GM21576 (cell line): Measurements from ENCODE around the gene PDGFA.

Experiments used
- ATAC-seq: cut with Tn5 transposase; IDR thresholded peaks from one replicate; pipeline ENCODE4 v1.9.1; 2021; ENCODE audit warnings: mild to moderate bottlenecking, moderate library complexity; ENCODE audit not compliant: unreplicated experiment

PDGFA gene

DNA sequence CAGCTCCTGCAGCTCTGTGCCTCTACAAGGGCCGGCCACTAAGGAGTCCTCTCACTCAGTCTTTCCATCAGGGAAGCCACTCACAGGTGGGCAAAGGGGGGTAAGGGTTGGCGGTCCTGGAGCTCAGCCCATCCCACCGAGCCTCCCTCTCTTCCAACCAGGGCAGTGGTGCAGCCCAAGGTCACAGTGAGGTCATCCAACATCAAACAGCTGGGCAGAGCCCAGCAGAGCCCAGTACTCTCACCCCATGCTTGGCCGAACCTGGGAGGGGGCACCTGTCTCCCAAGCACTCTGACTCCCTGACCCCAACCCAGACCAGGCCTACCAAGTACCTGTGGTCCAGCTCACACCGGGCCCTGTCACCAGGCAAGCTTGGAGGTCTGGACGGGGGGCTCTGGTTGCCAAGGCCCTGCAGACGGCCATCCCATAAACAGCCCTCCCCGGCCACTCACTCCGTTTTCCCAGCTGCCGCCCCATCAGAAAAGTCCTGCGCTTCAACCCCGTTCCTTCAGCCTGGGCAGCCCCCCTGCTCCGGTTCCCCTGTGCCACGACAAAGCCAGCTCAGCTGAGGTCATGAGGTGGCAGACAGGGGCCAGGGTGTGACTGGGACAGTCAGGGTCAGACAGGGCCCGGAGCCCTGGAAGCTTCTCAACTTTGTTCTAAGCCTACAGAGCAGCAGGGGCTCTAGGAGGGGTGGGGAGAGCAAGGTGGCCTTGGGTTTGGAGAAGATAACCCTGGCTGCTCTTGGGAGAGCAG, 27.5 kb downstream of the PDGFA start:
- ATAC-seq, result no peak

DNA sequence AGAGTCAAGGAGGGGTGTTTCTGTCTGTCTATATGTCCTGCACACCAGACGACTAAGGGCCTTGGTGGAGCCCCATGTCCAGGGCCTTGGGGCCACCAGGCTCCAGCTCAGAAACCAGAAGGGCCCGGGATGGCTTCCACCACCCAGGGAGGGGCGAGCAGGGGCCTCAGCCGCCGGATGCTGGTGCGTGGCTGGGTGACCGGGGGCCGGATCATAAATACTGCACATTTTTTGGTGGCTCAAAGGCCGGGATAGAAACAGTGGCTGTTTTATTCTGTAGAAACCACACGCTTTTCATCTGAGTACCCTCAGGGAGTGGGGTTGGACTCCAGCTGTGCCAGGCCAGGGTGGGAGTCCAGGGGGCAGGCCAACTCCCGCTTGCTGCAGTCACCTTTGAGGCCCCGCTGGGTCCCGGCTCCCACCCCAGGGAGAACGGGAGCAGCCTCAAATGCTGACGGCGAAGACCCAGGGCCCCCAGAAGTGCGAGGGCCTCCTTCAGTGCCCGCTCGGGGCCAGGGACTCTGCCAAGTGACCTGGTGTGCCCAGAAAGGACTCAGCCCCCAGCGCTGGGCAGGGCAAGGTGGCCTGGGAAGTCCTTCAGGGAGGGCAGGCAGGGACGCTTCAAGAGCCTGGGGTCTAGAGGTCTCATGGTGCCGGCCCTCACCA, 28.2 kb downstream of the PDGFA start:
- no peak for ATAC-seq

- ATAC-seq, result no peak
These were observed 29.0 kb downstream of the PDGFA start for GRCh38 chr7:490461-491291.

GRCh38 chr7:489876-490275, 29.8 kb downstream of the PDGFA start:
- no peak for ATAC-seq

GRCh38 chr7:486216-486743, 33.4 kb downstream of the PDGFA start:
- ATAC-seq, result no peak

DNA sequence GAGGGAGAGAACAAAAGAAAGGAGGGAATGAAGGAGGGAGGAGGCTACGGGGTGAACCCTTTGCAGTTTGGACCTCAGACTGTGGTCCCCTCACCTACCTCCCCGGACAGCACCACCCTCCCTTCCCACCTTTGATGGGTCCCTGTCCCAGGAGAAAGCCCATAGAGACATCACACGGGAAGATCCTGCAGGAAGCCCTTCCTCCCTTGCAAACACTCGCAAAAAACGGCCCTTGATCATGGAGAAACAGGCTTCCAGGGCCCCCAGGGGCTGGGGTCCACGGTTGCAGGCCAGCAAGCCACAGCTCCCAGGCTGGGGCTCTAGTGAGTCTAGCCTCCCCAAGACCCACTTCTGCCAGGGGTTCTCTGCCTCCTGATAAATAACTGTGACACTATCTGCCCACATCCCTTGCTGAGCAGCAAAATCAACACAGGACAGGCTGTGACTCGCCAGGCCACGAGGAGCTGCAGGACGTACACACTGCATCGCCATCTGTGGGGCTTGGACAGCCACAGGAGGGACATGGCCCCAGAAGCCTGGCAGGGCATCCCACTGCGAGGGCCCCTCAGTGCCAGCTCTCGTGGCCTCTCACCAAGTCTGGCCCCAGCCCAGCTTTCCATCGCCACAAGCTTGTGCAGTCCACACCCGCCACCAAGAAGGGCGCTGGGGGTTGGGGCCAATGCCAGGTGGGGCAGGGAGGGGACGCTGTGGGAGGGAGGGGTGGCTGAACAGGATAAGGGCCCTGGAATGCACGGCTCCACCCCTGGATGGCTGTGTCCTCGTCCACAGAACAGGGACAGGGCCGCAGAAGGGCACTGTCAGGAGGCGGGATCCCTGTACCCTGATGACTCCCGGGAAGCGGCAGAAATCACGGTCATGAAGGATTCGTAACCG, 34.2 kb downstream of the PDGFA start:
- no peak for ATAC-seq

DNA sequence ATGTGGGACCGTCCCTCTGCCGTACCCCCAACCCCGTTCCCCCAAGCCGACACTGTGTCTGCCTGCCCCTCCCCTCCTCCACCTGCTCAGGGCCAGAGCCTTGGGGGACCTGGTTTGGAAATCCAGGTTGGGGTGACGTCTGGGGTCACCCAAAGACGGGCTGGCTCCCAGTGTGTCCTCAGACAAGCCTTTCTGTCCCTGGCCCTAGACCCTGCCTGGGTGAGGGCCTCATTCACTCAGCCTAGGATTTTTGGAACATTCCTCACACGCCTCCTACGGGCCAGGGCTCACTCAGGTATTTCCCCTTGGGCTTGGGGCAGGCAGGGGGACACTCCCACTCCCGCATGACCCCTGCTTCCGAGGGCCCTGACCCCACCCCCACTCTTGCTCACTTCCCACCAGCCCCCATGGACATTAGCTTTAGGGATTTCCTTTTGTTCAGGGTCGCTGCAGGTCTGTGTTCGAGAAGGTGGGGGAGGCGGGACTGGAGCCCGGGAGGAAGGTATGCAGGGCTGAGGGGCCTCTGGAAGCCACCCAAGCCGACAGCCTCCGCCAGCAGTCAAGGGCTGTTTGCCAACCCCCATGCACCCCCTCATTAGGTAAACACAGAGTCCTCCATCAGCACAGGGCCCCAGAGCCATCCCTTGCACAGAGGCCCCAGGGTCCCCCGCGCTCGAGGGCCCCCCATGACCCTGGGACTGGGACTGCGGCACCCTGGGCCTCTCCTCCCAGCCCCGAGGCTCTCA, 35.1 kb downstream of the PDGFA start:
- ATAC-seq, result no peak

DNA sequence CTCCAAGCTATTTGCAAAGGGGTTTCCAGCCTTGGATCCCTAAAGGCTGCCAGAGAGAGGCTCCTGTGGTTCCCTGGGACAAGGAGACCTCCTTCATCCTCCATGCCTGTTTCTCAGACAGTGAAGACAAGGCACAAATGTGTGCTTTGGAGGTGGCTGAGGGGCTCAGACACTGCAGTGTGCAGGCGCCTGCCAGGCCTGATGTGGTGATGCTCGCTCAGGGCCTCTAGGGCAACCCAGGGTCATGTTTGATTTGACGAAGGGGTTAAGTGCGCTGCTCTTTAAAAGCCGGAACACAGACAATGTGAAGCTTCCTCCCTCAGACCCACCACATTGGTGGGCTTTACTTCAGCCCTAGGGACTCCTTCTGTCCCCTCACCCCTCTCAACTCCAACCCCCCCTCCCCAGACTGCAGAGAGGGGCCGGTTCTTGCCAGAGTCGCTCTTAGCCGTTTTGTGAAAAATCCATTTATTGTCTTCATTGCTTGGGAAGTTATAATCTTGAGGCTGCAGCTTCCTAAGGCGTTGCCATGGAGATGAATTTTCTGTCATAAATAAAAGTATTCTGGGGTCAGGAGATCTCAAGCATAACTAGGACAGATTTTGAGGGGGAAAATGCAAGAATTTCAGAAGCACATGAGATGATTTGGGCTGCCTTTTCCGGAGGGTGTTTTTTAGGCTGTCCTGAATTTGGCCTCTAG, 35.8 kb downstream of the PDGFA start:
- no peak for ATAC-seq

DNA sequence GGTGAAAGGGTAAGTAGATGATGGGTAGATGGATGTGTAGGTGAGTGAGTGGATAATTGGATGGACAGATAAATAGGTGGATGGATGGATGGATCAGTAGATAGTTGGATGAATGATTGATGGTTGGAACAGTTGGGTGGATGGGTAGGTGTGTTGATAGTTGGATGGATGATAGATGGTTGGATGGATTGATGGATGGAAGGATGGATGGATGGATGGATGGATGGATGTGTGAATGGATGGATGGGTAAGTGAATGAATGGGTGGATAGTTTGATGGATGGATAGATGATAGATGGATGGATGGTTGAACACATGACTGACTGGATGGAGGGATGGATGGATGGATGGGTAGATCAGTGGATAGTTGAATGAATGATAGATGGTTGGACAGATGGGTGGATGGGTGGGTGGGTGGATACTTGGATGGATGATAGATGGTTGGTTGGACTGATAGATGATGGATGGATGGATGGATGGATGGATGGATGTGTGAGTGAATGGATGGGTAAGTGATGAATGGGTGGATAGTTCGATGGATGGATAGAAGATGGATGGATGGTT, 37.0 kb downstream of the PDGFA start:
- ATAC-seq, result no peak

GRCh38 chr7:481219-481930, 38.3 kb downstream of the PDGFA start:
- ATAC-seq, result no peak

DNA sequence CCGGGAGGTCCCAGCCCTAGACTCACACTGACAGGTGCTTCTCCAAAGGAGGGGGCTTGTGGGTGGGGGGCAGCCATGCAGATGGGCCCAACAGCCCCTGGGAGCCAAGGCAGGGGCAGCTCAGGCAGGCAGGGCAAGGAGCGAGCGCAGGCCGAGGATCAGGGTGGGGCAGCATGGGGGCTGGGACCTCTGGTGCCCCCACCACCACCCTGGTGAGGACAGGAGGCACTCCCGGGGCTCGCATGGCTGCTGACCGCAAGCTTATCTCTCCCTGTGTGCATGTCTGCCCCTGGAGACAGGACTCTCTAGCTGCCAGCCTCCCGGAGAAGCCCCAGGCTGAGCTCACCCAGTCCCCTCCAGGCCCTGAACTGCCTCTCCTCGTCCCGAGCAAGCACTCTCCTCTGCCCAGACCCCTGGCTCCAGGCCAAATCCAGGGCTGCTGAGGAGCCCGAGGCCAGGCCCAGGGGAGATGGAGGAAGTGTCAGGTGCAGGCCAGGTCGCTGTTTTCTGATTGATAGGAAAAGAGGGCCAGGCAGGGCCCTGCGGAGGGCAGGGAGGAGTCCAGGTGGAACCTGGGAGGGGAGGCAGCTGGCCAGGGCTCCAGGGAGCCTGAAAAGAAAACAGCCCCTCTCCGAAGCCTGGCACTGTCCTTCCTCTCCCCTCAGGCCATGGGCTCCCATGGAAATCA, 39.0 kb downstream of the PDGFA start:
- ATAC-seq, result no peak

- no peak for ATAC-seq
These were observed 39.6 kb downstream of the PDGFA start for GRCh38 chr7:479948-480499.

DNA sequence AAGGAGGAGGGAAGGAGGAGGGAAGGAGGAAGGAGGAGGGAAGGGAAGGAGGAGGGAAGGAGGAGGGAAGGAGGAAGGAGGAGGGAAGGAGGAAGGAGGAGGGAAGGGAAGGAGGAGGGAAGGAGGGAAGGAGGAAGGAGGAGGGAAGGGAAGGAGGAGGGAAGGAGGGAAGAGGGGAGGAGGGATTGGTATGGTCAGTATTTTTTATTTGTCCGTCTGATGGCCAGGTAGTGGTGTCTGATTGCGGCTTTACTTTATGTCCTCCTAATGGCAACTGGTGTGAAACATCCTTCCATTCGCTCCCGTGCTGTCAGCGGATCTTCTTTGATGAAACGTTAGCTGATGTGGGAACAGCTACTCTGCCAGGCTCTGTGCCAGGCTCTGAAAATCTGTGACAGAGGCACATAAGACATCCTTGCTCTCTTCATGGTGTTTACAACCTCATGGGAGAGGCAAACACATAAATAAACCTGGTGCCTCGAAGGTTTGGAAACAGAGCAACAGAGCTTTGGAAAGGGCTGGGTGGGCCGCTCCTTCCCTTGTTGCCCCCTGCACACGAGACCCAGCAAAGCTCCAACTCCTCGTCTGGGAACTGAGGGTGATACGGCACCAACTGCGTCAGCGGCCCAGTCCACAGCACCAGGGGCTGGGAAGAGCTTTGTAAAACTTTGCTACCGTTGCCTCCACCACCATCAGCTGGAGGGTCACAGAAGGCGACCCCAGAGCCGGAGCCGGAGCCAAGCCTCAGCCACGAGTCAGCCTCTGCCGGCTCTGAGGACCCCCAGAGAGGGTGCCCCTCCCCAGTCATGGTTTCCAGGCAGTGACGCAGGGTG, 40.3 kb downstream of the PDGFA start:
- no peak for ATAC-seq

GRCh38 chr7:477626-478220, 41.9 kb downstream of the PDGFA start:
- ATAC-seq, result no peak

DNA sequence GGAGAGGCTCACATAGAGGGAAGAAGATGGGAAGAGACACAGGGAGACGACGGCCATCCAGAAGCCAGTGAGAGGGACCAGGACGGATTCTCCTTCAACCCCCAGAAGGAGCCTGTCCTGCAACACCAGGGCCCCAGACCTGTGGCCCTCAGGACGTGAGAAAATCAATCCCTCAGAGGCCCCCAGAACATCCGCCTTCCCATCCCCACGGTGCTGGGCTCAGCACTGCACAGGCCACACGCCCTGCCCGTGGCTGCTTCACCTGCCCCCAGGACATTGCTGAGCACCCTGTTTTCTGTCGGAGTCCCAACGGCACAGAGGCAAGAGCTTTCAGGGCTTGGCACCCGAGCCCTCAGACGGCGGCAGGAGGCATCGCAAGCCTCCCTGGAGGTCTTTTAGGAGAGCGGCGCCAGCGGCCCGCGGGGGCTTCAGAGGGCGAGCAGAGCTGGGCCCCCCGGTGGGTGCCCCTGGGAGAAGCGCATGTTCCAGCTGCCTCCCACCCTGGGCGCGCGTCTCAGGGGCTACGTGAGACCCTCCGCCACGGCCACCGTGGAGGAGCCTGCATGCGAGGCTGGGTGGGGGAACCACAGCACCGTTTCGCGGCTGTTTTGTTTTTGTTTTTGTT, 42.8 kb downstream of the PDGFA start:
- no peak for ATAC-seq
